MG63 (cell line): ENCODE results near the gene REXO5. TPM values are rescaled to one million over a fixed set of nuclear protein-coding genes. Genes with fewer than 3 reads are reported as not detected.

Source experiments
- total RNA-seq: library from RNA; depleted of rRNA; stranded (reverse); fragments of >200 nt; shearing (Covaris generic); gene quantifications from 2 replicates; pipeline ENCODE4 v1.2.3, GENCODE V29; 2014; ENCODE audit warnings: low replicate concordance; rRNA removed

The REXO5 gene
- total RNA-seq, 1 experiment from 2014 or later: 16.2 TPM

Other genes starting within 250 kb of the REXO5 start
- gene ACSM2B, start 230.2 kb upstream of the REXO5 start, total RNA-seq: not detected in 2 replicates
- not detected in 2 replicates for gene ACSM1, start 108.8 kb upstream of the REXO5 start, total RNA-seq
- gene THUMPD1, start 64.7 kb upstream of the REXO5 start, total RNA-seq: 37.5 and 37.9 TPM in 2 replicates
- gene ACSM3, start 42.5 kb upstream of the REXO5 start, total RNA-seq: 0.23 TPM in 1 of 2 replicates, not detected in the other
- 14.1 and 24.4 TPM in 2 replicates for gene ERI2, start 55 bp upstream of the REXO5 start, total RNA-seq
- gene DCUN1D3, start 93.8 kb downstream of the REXO5 start, total RNA-seq: 15.6 and 16.8 TPM in 2 replicates
- gene LYRM1, start 94.2 kb downstream of the REXO5 start, total RNA-seq: 65.9 and 78.8 TPM in 2 replicates